WTC11 (cell line): Measurements from ENCODE around the gene MAMDC2. TPM values are rescaled to one million over a fixed set of nuclear protein-coding genes. Genes with fewer than 3 reads are reported as not detected.

Source experiments
- ATAC-seq: fragments of 200-7000 bp; cut with Tn5 transposase; 2 replicates; pipeline ENCODE4 v1.10.0; 2021; ENCODE audit warnings: mild to moderate bottlenecking, moderate library complexity
- CTCF ChIA-PET: fragments of 300-600 bp; sonication (Branson Sonifier 250); formaldehyde crosslinking; loops from one replicate; lab custom pipeline; 2021; ENCODE audit warnings: antibody characterized with exemption; lab: Charles Lee
- POLR2A ChIA-PET: fragments of 350-600 bp; sonication (Branson Sonifier 250); formaldehyde crosslinking; loops from one replicate; lab custom pipeline; 2021; ENCODE audit warnings: antibody characterized with exemption; lab: Charles Lee
- DNase-seq: peaks from one replicate; pipeline ENCODE4 v3.0.0; 2021; ENCODE audit warnings: low spot score
- H3K27ac Mint-ChIP-seq: 2 replicates; pipeline ENCODE4 v1.8.0; 2021; ENCODE audit warnings: mixed read lengths
- H3K27me3 Mint-ChIP-seq: 2 replicates; pipeline ENCODE4 v1.8.0; 2021; ENCODE audit warnings: low read depth, mild to moderate bottlenecking, moderate library complexity, mixed read lengths
- H3K36me3 Mint-ChIP-seq: 2 replicates; pipeline ENCODE4 v1.8.0; 2021; ENCODE audit warnings: mixed read lengths
- H3K4me1 Mint-ChIP-seq: 2 replicates; pipeline ENCODE4 v1.8.0; 2022; ENCODE audit warnings: mixed read lengths
- H3K4me3 Mint-ChIP-seq: 2 replicates; pipeline ENCODE4 v1.8.0; 2021; ENCODE audit warnings: mild to moderate bottlenecking, moderate library complexity, mixed read lengths
- H3K9me3 Mint-ChIP-seq: 2 replicates; pipeline ENCODE4 v1.8.0; 2021; ENCODE audit warnings: mixed read lengths
- CREM ChIP-seq: sonication (generic); formaldehyde crosslinking; IDR thresholded peaks from 2 replicates; pipeline ENCODE4 v1.8.1; 2022; ENCODE audit warnings: mild to moderate bottlenecking, missing genetic modification reagents, moderate library complexity
- ELF4 ChIP-seq: sonication (generic); formaldehyde crosslinking; IDR thresholded peaks from 2 replicates; pipeline ENCODE4 v1.8.1; 2022; ENCODE audit warnings: low read depth, mild to moderate bottlenecking, moderate library complexity, missing genetic modification reagents
- FOXK1 ChIP-seq: sonication (generic); formaldehyde crosslinking; IDR thresholded peaks from 2 replicates; pipeline ENCODE4 v1.8.0; 2022; ENCODE audit warnings: mild to moderate bottlenecking, moderate library complexity, missing genetic modification reagents
- FOXP1 ChIP-seq: sonication (generic); formaldehyde crosslinking; IDR thresholded peaks from 2 replicates; pipeline ENCODE4 v1.8.0; 2022; ENCODE audit warnings: missing genetic modification reagents, mild to moderate bottlenecking, moderate library complexity, borderline replicate concordance
- GABPB1 ChIP-seq: sonication (generic); formaldehyde crosslinking; IDR thresholded peaks from 2 replicates; pipeline ENCODE4 v1.8.1; 2023; ENCODE audit warnings: mild to moderate bottlenecking, missing genetic modification reagents
- GRHL2 ChIP-seq: fragments of 250-450 bp; sonication (Bioruptor Pico); IDR thresholded peaks from 2 replicates; pipeline ENCODE4 v1.8.0; 2022; ENCODE audit warnings: mild to moderate bottlenecking, moderate library complexity; ENCODE audit not compliant: insufficient replicate concordance, severe bottlenecking
- IRF2 ChIP-seq: sonication (generic); formaldehyde crosslinking; IDR thresholded peaks from 2 replicates; pipeline ENCODE4 v1.8.0; 2022; ENCODE audit warnings: low read depth, missing genetic modification reagents, borderline replicate concordance
- JUN ChIP-seq: sonication (generic); formaldehyde crosslinking; IDR thresholded peaks from 2 replicates; pipeline ENCODE4 v1.8.0; 2023; ENCODE audit warnings: mild to moderate bottlenecking, missing genetic modification reagents
- NFE2L1 ChIP-seq: sonication (generic); formaldehyde crosslinking; IDR thresholded peaks from 2 replicates; pipeline ENCODE4 v1.8.1; 2023; ENCODE audit warnings: missing genetic modification reagents
- NR1H2 ChIP-seq: sonication (generic); formaldehyde crosslinking; IDR thresholded peaks from 2 replicates; pipeline ENCODE4 v1.9.0; 2021; ENCODE audit warnings: mild to moderate bottlenecking, moderate library complexity, missing genetic modification reagents
- NR2C2 ChIP-seq: sonication (generic); formaldehyde crosslinking; IDR thresholded peaks from 2 replicates; pipeline ENCODE4 v1.8.0; 2022; ENCODE audit warnings: mild to moderate bottlenecking, missing genetic modification reagents
- NR3C1 ChIP-seq: sonication (generic); formaldehyde crosslinking; conservative IDR thresholded peaks from 2 replicates; pipeline ENCODE4 v1.8.1; 2023; ENCODE audit warnings: low read depth, mild to moderate bottlenecking, missing genetic modification reagents
- RELA ChIP-seq: sonication (generic); formaldehyde crosslinking; IDR thresholded peaks from 2 replicates; pipeline ENCODE4 v1.8.1; 2022; ENCODE audit warnings: missing genetic modification reagents, mild to moderate bottlenecking, borderline replicate concordance
- SOX15 ChIP-seq: fragments of 250-450 bp; sonication (Bioruptor Pico); IDR thresholded peaks from 2 replicates; pipeline ENCODE4 v1.9.0; 2021; ENCODE audit warnings: mild to moderate bottlenecking
- SP1 ChIP-seq: sonication (generic); formaldehyde crosslinking; conservative IDR thresholded peaks from 2 replicates; pipeline ENCODE4 v1.8.1; 2022; ENCODE audit warnings: missing genetic modification reagents
- TEAD4 ChIP-seq: sonication (generic); formaldehyde crosslinking; IDR thresholded peaks from 2 replicates; pipeline ENCODE4 v1.8.0; 2022; ENCODE audit warnings: mild to moderate bottlenecking, missing genetic modification reagents
- TP53 ChIP-seq: sonication (generic); formaldehyde crosslinking; IDR thresholded peaks from 2 replicates; pipeline ENCODE4 v1.8.1; 2023; ENCODE audit warnings: mild to moderate bottlenecking, missing genetic modification reagents
- ZBTB21 ChIP-seq: sonication (generic); formaldehyde crosslinking; IDR thresholded peaks from 2 replicates; pipeline ENCODE4 v1.8.1; 2023; ENCODE audit warnings: mild to moderate bottlenecking, missing genetic modification reagents, borderline replicate concordance
- ZNF138 ChIP-seq: sonication (generic); formaldehyde crosslinking; conservative IDR thresholded peaks from 2 replicates; pipeline ENCODE4 v1.8.1; 2022; ENCODE audit warnings: mild to moderate bottlenecking, moderate library complexity, missing genetic modification reagents
- ZNF219 ChIP-seq: sonication (generic); formaldehyde crosslinking; IDR thresholded peaks from 2 replicates; pipeline ENCODE4 v1.8.0; 2023; ENCODE audit warnings: missing genetic modification reagents, mild to moderate bottlenecking, borderline replicate concordance
- ZNF317 ChIP-seq: sonication (generic); formaldehyde crosslinking; IDR thresholded peaks from 2 replicates; pipeline ENCODE4 v1.8.1; 2023; ENCODE audit warnings: low read depth, mild to moderate bottlenecking, moderate library complexity, missing genetic modification reagents, borderline replicate concordance
- ZNF671 ChIP-seq: fragments of 250-450 bp; sonication (Bioruptor Pico); IDR thresholded peaks from 2 replicates; pipeline ENCODE4 v1.8.0; 2021; ENCODE audit warnings: mild to moderate bottlenecking
- total RNA-seq: library from RNA; stranded (reverse); gene quantifications from 3 replicates; pipeline ENCODE4 v1.2.3, GENCODE V29; 2021
- TF ChIP-seq, protein P1 (sequence below): fragments of 250-450 bp; sonication (Bioruptor Pico); IDR thresholded peaks from 2 replicates; pipeline ENCODE4 v1.9.0; 2021; ENCODE audit warnings: mild to moderate bottlenecking, borderline replicate concordance
- TF ChIP-seq, protein P2 (sequence below): sonication (generic); formaldehyde crosslinking; IDR thresholded peaks from 2 replicates; pipeline ENCODE4 v1.8.1; 2023; ENCODE audit warnings: mild to moderate bottlenecking, moderate library complexity, missing genetic modification reagents
- TF ChIP-seq, protein P3 (sequence below): sonication (generic); formaldehyde crosslinking; IDR thresholded peaks from 2 replicates; pipeline ENCODE4 v1.8.1; 2023; ENCODE audit warnings: mild to moderate bottlenecking, missing genetic modification reagents, moderate library complexity

MAMDC2 gene
- total RNA-seq, 1 experiment from 2014 or later: 6.0 TPM

DNA sequence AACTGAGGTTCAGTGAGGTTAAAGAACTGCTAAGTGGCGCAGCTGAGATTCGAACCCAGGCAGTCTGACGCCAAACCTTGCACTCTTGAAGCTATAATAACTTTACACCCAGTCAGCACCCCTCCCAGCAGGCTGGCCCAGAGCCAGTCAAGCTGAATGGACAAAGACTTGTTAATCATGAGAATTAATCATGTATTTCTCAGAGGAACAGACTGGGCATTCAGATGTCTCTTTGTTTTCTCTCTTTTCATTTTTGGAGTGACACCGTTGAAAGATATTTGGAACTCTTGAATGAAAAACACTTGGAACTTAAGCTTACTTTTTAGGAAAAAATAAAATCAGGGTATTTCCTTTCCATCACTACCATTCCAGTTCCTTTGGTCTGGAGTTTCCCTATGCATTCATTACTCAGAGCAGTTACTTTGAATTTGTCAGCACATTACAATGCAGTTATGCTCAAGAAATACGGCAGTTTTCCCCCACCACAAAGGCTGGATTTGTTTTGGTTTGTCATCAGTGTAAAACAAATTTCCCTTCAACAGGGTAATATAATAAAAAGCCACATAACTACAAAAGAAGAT lies 22.6 kb upstream of the MAMDC2 start (continued):
- TF ChIP-seq, protein P1, sequence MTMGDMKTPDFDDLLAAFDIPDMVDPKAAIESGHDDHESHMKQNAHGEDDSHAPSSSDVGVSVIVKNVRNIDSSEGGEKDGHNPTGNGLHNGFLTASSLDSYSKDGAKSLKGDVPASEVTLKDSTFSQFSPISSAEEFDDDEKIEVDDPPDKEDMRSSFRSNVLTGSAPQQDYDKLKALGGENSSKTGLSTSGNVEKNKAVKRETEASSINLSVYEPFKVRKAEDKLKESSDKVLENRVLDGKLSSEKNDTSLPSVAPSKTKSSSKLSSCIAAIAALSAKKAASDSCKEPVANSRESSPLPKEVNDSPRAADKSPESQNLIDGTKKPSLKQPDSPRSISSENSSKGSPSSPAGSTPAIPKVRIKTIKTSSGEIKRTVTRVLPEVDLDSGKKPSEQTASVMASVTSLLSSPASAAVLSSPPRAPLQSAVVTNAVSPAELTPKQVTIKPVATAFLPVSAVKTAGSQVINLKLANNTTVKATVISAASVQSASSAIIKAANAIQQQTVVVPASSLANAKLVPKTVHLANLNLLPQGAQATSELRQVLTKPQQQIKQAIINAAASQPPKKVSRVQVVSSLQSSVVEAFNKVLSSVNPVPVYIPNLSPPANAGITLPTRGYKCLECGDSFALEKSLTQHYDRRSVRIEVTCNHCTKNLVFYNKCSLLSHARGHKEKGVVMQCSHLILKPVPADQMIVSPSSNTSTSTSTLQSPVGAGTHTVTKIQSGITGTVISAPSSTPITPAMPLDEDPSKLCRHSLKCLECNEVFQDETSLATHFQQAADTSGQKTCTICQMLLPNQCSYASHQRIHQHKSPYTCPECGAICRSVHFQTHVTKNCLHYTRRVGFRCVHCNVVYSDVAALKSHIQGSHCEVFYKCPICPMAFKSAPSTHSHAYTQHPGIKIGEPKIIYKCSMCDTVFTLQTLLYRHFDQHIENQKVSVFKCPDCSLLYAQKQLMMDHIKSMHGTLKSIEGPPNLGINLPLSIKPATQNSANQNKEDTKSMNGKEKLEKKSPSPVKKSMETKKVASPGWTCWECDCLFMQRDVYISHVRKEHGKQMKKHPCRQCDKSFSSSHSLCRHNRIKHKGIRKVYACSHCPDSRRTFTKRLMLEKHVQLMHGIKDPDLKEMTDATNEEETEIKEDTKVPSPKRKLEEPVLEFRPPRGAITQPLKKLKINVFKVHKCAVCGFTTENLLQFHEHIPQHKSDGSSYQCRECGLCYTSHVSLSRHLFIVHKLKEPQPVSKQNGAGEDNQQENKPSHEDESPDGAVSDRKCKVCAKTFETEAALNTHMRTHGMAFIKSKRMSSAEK (CRISPR knock-in tag): no peak
- TF ChIP-seq RELA (no peak), TP53 (no peak), JUN (CRISPR knock-in tag) (no peak), FOXP1 (CRISPR knock-in tag) (no peak), NFE2L1 (no peak), NR2C2 (no peak), NR3C1 (CRISPR knock-in tag) (no peak), IRF2 (CRISPR knock-in tag) (no peak), ZNF138 (CRISPR knock-in tag) (no peak)
- TF ChIP-seq, all 79 proteins: peak for 0

DNA sequence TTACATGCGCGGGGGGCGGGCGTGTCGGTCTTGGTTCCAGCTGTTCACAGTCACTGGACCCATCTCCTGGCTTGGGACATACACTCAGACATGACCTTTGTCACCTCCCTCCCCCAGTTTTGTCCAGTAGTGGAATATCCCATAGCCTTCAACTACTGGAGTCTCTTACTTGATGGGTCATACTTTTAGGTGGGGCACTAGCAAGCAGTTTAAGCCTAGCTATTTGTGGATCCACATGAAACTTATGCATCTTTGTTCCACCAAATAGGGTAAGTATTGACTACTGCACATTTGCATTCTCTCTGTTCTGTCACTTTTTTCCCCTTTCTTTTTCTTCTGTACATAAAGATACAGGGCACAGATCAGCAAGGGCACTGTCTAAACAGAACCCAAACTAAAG lies 15.4 kb upstream of the MAMDC2 start:
- ATAC-seq (no peak), DNase-seq (no peak)
- Mint-ChIP-seq H3K9me3 (peaks cover 30% of the 10 kb centered on the region), H3K4me3 (no peak overlapping the region), H3K4me1 (peaks cover 3% of the 10 kb centered on the region; the same call in 1 of the 2 replicates), H3K36me3 (peaks cover 20% of the 10 kb centered on the region), H3K27ac (no peak overlapping the region), H3K27me3 (peaks cover 9% of the 10 kb centered on the region; the same call in 1 of the 2 replicates)
- ChIA-PET POLR2A (no interaction called here), CTCF (no interaction called here)
- TF ChIP-seq ZNF317 (CRISPR knock-in tag) (no peak), NFE2L1 (no peak), ELF4 (CRISPR knock-in tag) (no peak), NR2C2 (no peak), NR3C1 (CRISPR knock-in tag) (no peak), NR1H2 (no peak), ZNF671 (CRISPR knock-in tag) (no peak), ZBTB21 (CRISPR knock-in tag) (no peak), CREM (CRISPR knock-in tag) (no peak), ZNF219 (CRISPR knock-in tag) (no peak), FOXK1 (CRISPR knock-in tag) (no peak), TEAD4 (CRISPR knock-in tag) (no peak), GRHL2 (CRISPR knock-in tag) (no peak), GABPB1 (no peak), SP1 (CRISPR knock-in tag) (no peak), FOXP1 (CRISPR knock-in tag) (no peak), SOX15 (CRISPR knock-in tag) (no peak)
- TF ChIP-seq, protein P2, sequence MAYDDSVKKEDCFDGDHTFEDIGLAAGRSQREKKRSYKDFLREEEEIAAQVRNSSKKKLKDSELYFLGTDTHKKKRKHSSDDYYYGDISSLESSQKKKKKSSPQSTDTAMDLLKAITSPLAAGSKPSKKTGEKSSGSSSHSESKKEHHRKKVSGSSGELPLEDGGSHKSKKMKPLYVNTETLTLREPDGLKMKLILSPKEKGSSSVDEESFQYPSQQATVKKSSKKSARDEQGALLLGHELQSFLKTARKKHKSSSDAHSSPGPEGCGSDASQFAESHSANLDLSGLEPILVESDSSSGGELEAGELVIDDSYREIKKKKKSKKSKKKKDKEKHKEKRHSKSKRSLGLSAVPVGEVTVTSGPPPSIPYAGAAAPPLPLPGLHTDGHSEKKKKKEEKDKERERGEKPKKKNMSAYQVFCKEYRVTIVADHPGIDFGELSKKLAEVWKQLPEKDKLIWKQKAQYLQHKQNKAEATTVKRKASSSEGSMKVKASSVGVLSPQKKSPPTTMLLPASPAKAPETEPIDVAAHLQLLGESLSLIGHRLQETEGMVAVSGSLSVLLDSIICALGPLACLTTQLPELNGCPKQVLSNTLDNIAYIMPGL (CRISPR knock-in tag): no peak
- TF ChIP-seq, protein P1 (CRISPR knock-in tag): no peak
- TF ChIP-seq, protein P3, sequence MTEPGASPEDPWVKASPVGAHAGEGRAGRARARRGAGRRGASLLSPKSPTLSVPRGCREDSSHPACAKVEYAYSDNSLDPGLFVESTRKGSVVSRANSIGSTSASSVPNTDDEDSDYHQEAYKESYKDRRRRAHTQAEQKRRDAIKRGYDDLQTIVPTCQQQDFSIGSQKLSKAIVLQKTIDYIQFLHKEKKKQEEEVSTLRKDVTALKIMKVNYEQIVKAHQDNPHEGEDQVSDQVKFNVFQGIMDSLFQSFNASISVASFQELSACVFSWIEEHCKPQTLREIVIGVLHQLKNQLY (CRISPR knock-in tag): no peak
